Inflammatory macrophage (primary cell): ENCODE measurements around the gene INPP5A.

Source experiments
- DNase-seq, 2 donors: peaks; one replicate each; pipeline ENCODE4 v3.0.0-alpha.2; 2020 to 2022

The INPP5A gene

DNA sequence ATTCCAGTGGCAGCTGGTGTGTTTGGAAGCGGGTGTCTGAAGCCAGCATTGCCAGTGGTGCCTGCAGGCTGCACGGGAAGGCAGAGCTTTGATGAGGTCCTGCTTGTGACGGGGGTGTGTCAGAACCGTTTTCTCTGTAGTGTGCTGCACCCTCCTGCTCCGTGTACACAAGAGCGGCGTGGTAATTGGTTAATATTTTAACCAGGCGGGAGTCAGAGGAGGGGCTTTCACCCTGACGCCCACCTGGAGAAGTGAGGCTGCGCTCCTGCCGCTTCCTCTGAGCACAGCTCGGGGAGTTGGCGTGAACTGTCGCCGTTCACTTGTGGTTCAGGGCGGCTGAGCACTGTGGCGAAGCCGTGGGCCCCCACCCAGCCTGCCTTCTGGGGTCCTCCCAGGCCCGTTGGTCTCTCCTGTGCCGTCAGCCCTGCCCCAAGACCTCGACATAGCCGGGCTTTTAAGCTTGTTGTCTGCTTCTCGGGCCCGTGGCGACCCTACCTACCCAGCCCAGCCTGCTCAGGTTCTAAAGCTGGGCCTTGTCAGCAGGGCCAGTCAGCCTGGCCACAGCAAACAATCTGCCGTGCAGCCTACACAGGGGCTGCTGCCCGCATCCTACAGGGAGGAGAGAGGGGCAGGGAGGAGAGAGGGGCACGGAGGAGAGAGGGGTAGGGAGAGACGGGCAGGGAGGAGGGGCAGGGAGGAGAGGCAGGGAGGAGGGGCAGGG lies 236.8 kb downstream of the INPP5A start:
- DNase-seq = no peak

DNA sequence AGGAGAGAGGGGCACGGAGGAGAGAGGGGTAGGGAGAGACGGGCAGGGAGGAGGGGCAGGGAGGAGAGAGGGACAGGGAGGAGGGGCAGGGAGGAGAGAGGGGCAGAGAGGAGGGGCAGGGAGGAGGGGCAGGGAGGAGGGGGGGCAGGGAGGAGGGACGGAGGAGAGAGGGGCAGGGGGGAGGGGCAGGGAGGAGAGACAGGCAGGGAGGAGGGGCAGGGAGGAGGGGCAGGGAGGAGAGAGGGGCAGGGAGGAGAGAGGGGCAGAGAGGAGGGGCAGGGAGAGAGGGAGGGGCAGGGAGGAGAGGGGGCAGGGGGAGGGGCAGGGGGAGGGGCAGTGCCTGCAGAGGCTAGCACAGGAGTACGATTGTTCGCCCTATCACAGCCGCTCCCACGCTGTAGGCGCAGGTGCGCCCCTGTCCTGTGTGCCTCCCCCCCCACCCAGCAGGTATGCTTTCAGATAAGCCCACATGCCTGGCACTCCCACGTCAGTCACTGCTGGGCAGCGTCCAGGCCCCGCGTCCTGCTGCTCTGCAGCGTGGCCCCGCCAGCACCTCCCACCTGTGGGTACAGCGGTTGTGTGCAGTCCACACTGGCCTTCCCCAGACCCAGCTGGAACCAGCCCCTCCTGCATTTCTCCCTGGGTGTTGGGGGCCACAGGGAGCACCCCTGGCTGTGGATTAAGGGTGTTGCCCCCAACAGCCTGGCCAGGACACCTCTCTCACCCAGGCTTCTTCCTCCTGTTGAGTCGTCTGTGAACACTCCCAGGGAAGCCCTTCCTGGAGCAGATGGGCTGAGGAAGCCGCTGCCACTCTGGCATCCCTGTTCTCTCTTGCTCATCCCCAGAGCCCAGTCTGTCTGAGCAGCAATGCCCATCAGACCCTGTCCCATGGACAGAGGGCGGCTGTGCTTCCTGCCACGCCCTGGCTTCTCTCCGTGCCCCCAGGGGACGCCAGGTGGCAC lies 237.6 kb downstream of the INPP5A start:
- DNase-seq = no peak

DNA sequence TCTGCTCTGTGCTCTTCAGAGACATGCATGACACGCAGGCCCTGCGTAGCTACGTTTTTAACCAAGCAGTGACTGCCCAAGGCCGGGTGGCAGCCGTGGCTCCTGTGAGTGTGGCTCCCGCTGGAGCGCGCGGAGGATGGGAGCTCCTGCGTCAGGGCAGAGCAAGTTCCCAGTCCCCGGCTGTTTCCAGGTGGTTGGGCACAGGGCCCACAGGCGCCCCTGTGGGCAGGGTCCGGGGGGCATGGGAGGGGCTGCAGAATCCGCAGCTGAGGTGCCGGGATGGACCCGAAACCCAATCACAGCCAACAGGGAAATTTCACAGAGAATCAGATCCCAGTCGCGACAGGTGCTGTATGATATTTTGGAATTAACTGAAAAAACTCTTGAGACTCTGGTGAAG lies 238.6 kb downstream of the INPP5A start:
- DNase-seq = no peak

DNA sequence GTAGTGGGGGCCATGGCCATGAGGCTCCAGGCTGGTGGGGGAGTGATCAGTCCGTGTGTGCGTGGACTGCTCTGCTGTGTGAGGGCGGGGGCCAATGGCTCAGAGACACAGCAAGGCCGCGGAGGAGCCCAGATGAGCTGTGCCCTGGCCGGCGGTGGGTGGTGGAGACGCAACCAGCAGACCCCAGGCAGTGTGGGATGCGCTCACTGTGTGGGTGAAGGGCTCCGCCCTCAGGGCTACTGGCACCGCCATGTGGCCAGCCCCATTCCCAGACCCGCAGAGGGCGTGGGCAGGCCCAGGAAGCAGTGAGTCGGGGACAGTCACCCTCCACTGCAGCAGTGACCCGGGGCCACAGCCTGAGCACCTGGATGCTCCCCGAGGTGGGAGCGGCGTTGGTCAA lies 239.2 kb downstream of the INPP5A start:
- DNase-seq = no peak

DNA sequence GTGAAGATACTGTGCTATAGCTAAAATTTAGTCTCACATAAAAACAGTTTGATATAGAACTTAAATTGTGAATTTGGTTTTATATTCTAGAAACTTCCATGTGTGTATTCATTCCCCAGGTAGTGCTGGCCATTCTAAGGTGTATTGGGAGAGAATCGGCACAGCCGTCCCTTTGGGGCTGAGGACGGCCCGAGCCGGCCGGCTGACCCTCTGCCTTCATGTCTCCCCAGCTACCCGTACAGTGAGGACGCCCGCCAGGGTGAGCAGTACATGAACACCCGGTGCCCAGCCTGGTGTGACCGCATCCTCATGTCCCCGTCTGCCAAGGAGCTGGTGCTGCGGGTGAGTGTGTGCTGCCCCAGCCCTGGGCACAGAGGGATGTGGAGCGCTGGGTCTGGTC lies 239.9 kb downstream of the INPP5A start:
- DNase-seq = no peak

DNA sequence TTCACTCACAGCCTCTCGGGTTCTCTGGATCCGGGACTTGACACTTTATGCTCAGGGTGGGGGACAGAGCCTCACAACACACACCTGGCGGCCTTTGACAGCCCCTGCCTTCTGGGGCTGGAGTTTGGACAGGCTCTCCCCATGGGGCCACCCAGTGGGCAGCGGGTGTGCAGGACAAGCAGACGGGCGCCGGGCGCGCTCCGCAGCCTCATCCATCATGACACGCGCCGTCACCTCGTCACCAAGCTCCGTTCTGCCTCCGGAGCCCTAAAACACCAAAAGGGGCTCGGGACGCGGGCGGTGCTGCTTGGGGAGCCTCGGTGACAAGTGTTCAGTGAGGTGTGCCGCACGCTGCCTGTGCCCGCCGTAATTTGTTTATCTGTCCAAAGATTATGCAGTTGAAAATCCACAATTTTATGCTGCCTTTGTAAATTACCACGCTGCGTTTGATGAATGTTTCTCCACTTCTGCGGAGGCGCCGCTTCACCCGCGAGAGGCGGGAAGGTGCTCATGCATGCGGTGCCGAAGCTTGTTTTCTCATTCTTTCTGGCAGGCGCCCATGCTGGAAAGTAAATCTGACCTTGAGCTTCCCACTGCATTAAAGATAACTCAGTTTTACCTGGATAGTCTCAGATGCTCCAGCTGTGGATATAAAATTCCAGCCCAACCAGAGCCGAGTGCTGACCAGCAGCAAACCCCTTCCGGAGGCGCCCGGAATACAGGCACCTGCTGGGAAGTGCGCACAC lies 242.1 kb downstream of the INPP5A start:
- DNase-seq = no peak

DNA sequence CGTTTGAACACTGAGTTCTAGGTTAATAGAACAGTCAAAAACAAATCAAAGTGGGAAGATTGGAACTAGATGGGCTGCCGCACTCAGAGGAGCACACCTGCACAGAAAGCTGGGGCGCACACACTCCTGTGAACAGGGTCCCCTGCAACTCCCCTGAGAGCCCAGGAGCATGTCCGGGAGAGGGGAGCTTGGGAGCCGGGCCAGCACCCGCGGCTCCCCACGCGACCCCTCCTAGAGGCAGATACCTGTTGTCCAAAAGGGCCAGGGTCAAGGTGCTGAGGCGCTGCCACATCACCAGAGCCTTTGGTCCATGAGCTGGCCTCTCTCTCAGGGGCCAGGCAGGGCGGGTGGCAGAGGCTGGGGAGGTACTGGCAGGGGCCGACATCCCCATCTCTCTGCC lies 242.8 kb downstream of the INPP5A start:
- no peak for DNase-seq

DNA sequence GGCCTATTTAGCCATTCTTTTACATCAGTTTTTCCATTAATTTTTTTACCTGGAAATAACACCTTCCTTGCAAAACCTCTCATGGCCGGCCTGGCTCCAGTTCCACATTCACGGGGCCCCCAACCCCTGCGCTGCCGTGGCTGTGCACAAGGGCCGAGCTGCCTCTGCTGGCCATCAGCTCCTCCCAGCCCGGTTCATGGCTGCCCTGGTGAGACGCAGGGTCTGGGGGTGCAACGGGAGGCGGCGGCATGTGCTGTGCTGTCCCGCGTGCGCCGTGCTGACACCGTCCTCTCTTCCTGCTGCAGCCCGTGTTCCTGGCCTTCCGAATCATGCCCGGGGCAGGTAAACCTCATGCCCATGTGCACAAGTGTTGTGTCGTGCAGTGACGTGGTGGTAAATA lies 244.0 kb downstream of the INPP5A start:
- no peak for DNase-seq

DNA sequence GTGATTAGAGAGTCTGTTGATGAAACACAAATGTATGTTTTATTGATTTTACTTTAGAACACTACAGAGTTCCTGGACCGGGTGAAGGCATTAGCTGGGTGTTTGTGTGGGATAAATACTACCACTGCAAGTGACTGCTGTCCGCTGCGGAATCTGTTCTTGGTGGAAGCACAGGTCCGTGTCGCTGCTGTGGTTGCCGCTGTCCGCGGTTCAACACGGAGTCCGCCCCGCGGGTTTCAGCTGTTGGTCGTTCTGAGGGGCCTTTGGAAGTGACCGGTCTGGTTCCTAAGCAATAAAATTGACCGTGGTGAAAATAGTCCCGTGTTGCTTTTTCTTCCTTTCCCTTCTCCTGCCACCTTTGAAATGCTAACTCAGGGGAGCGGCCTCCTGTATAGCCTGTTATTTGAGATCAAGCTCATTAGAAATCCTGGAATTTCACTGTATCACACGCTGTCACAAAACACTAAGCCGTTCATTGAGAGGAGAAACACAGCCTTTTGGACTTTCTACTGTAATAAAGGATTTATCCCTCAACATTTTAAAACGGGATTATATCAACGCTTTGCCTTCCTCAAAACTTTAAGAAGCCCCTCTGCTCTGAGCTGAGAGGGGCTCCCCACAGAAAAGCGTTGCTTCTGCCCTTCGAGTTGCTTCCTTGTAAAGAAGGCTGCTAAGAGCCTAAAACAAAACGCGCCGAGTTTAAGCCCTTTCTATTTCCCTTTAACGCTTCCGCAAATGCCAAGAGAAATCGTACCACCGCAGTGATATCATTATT lies 245.8 kb downstream of the INPP5A start:
- no peak for DNase-seq

DNA sequence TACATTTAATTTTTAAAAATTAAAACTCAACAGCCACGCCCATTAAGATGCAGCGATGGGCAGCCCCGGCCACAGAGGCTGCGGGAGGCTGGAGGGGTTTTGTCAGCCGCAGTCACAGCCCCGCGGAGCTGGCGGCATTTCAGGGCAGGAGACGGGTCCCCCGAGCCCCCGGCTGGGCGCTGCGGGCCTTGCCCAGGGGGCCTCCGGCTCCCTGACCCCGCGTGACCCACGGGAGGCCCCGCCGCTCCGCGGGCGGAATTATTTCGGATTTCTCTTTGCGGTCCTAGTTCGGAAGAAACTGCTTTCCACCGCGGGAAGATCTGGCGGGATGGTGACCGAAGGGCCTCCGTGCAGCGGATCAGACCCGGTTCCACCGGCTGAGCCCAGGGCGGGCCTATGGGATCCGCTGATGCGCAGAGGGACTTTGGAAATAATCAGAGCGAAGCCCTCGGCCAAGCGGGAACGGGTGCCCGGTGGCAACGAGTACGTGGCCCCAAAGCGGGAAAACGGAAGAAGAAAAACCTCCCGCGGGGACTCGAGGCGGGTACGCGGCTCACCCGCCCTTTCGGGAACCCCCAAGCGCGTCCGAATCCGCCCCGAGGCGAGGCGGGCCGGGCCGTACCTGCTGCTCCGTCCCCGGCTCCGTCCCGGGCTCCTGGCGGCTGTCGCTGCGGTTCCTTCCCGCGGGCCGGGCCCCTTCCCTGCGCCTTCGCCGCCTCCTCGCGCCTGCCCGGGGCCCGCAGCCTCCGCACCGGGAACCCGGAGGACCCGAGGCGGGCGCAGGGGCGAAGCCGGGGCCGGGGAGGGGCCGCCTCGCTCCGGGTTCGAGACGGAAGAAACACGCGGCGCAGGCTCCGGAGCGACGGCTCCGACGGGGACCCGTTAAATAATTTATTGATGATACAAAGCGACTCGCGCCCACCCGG lies 246.6 kb downstream of the INPP5A start:
- no peak for DNase-seq

DNA sequence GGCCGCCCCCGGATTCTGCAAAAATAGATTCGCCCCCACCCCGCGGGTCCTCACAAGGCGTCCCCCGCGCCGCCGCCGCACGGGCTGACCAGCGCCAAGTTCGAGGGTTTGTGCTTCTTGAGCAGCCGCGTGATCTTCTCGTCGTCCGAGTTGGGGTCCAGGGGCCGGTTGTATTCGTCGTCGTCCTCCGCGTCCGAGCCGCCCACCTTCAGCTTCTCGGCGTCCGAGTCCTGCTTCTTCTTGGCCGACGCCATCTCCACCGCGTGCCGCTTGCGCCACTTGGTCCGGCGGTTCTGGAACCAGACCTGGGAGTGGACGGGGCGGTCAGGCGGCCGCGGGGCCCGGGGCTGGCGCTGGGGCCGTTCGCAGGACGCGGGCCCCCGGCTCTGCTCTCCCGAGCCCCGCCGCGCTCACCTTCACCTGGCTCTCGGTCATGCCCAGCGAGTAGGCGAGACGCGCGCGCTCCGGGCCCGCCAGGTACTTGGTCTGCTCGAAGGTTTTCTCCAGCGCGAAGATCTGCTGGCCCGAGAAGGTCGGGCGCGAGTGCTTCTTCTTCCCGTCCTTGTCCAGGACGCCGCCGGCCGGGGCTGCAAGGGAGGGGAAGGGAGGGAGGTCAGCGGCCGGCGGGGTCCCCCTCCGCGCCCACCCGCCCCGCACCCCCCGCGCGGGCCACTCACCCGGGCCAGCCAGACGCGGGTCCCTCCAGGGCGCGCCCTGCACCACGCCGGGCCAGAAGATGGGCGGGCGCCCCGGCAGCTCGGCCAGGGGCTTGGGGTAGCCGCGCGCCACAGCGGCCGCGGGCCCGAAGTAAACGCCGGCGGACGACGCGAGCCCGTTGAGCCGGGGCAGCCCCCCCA lies 247.5 kb downstream of the INPP5A start:
- DNase-seq = no peak

DNA sequence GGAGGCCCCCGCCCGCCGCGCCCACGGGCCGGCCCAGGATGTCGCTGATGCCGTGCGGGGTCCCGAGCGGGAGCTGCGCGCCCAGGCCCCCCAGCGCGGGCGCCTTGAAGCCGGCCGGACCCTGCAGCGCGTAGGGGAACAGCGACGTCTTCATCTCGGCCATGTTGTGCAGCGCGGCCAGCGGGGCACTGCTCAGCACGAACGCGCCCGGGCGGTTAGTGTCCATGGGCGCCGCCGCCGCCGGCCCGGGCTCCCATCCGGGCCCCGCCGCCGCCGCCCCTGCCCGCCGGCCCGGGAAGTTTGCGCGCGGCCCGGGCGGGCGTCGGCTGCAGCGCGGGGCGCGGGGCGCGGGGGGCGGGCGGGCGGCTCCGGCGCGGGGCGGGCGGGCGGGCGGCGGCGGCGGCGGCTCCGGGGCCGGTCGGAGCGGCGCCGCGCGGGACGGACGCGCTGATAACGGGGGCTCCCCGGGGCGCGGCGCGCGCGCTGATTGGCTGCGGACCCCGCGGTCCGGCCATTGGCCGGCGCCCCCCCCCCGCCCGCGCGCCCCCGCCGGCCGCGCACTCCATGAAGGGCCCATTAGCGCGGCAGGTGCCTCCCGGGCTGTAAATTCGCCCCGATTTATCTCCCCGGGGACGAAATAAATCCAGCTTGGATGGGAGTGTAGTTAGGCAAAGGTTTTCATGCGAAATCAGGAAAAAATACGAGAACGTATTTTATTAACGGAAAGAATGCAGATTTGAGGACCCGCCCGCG lies 248.3 kb downstream of the INPP5A start, which contains the start of gene NKX6-2:
Gene NKX6-2, minus strand, starts transcription at position 425 of the 753 bp plus-strand sequence. Its CDS starts 199 bp downstream, at position 226.
- peak in 1 of 2 donors; percentile 14 for DNase-seq

DNA sequence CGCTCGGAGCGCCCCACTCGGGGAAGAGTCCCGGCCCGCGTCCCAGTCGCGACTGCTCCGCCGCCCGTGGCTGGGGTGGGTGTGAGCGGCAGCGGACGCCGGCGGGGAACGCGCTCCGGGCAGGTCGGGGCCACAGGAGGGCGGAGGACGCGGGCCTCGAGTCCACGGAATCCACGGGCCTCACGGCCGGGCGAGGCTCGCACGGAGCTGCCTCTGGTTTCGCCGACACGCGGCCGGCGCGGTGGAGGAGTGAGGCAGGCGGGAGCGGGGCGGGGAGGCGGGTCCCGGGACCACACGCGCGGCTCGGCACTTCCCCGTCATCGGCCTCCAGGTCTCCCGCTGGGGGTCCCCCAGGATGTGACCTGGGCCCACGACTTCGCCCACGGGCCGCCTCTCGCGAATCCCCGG lies 248.9 kb downstream of the INPP5A start:
- DNase-seq = no peak

DNA sequence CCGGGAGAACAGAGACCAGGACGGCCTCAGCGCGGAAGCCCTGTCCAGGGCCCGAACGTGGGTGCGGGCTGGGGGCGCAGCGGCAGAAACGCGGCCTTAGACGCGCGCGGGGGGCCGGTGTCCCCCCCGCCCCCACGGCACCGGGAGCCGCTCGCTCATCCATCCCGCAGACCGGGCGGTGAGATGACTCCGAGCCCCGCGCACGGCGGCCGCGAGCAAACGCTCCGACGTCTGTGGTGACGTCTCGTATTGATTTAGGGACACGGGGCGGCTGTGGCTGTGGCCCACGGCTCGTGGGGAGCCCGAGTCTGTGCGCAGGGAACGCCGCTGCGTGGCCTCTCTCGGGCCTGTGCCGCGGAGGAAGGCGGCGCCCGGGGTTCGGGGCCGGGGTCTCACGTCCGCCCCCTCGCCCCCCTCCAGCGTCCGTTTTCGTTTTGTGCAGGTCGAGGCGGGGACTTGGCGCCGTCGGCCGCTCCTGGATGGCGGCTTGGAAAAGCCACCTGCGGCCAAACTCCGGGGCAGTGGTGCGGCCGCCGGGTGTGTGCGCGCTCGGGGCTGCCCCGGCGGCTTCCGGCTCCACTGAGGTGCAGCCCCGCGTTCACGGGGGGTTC lies 249.4 kb downstream of the INPP5A start:
- DNase-seq = no peak

DNA sequence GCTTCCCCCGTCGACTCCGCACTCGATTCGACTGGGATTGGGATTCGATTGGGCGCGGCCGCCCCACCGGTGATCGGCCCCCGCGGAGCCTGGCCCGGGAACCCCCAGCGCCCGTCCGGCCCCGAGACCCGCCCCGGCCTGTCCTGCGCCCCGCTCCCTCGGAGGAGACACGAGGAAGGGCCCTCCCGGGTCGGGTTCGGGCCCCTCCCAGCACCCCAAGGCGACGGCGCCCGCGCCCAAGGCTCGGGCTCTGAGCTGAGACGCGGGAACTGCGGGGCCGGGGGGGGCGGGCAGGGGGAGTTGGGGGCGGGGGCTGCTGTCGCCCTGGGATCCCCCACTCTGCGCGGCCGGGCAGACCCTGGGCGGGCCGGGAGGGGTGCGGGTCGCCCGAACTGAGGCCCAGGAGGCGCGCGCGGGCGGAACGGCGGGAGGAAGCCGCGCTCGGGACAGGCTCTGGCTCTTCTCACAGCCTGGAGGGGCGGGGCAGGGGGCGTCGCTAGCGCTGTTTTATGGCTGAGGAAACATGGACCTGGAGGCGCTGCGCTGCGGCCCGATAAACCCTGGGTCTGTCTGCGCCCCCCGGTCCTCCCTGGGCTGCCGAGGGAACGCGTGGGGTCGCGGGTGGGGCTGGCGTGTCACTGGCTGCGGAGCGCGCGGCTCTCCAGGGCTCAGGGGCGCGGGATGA lies 250.1 kb downstream of the INPP5A start:
- no peak for DNase-seq

DNA sequence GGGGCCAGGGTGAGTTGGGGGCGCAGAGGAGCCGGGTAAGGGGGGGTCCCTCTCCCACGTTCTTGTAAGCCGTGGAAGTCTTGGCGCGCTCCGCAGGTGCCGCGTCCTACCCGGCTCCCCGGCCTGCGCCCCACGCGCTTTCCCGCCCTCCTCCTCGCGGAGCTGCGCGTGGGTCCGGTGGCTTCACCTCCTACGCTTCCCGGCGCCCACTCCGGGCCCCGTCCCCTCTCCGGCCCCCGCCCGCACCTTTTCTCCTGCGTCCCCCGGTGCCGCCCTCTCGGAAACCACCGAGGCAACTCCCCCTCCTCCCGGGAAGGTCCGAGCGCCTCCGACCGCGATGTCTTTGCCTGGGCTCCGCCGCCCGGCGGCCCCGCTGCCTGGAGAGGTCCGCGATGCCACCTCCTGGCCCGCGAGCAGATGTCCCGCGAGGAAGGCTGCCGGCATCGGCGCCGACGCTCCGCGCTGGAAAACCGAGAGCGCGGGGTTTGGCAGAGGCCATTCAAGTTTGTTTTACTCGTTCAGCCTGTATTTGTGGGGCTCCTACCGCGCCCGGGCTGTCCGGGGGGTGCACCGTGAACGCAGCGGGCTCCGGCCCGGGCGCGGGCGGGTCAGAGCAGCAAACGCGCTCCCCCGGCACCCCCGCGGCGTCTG lies 250.7 kb downstream of the INPP5A start:
- DNase-seq = peak in 1 of 2 donors; percentile 28

DNA sequence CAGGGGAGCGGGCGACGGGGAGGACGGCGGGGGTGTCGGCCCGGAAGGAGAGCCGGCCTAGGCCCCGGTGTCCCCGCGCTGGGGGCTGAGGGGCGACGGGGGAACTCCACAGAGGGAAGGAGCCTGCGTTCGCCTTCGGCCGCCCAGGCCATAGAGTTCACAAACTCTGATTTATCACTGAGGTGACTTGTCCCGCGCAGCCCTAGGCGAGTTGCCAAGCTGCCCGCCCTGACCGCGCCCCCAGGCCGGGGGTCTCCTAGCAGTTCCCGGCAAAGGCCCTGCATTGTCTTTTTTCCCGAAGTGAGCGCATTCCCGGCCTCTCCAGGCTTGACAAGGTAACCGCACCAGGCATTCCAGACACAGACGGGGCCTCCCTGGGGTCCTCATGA lies 251.2 kb downstream of the INPP5A start:
- no peak for DNase-seq
